HepG2 (cell line): ENCODE results near the gene FAM222B. TPM values are rescaled to one million over a fixed set of nuclear protein-coding genes. Genes with fewer than 3 reads are reported as not detected.

Experiments used
- AGO2 ChIP-seq: fragments of 200-400 bp; formaldehyde crosslinking; optimal IDR thresholded peaks from 2 replicates; pipeline ENCODE3; 2017; ENCODE audit warnings: mild to moderate bottlenecking, low read depth, low read length, moderate library complexity
- AKAP8 ChIP-seq: sonication (generic); formaldehyde crosslinking; IDR thresholded peaks from 2 replicates; pipeline ENCODE4 v1.5.1; 2020; ENCODE audit warnings: mild to moderate bottlenecking, missing genetic modification reagents
- CBX5 ChIP-seq: sonication (generic); formaldehyde crosslinking; IDR thresholded peaks from 2 replicates; pipeline ENCODE4 v1.4.0; 2020; ENCODE audit warnings: missing genetic modification reagents, borderline replicate concordance
- CENPT ChIP-seq: sonication (generic); formaldehyde crosslinking; IDR thresholded peaks from 2 replicates; pipeline ENCODE4 v1.8.0; 2022; ENCODE audit warnings: low read depth, mild to moderate bottlenecking, moderate library complexity, missing genetic modification reagents
- FOXK1 ChIP-seq: sonication (generic); formaldehyde crosslinking; IDR thresholded peaks from 2 replicates; pipeline ENCODE4 v1.4.0; 2020; ENCODE audit warnings: low read depth, missing genetic modification reagents, borderline replicate concordance
- JUN ChIP-seq: sonication (generic); formaldehyde crosslinking; IDR thresholded peaks from 2 replicates; pipeline ENCODE4 v1.4.0; 2020; ENCODE audit warnings: mild to moderate bottlenecking, missing genetic modification reagents
- JUND ChIP-seq: sonication (generic); formaldehyde crosslinking; IDR thresholded peaks from 2 replicates; pipeline ENCODE4 v1.8.0; 2022; ENCODE audit warnings: mild to moderate bottlenecking, missing genetic modification reagents
- KDM1A ChIP-seq: IDR thresholded peaks from 2 replicates; pipeline ENCODE4 v1.6.1; 2016; ENCODE audit warnings: missing compliant biosample characterization
- MYNN ChIP-seq: sonication (generic); formaldehyde crosslinking; IDR thresholded peaks from 2 replicates; pipeline ENCODE4 v1.4.0; 2020; ENCODE audit warnings: mild to moderate bottlenecking, low read depth, missing genetic modification reagents
- POLR2AphosphoS2 ChIP-seq: IDR thresholded peaks from 2 replicates; pipeline ENCODE4 v1.6.1; 2011; ENCODE audit warnings: low read depth, low read length, improper control_type of control experiment
- REL ChIP-seq: sonication (generic); formaldehyde crosslinking; conservative IDR thresholded peaks from 2 replicates; pipeline ENCODE4 v1.8.0; 2022; ENCODE audit warnings: mild to moderate bottlenecking, missing genetic modification reagents, moderate library complexity
- SIN3A ChIP-seq: IDR thresholded peaks from 2 replicates; pipeline ENCODE4 v1.6.1; 2011; ENCODE audit warnings: low read depth, mild to moderate bottlenecking, control low read depth, low read length, borderline replicate concordance
- SP140L ChIP-seq: sonication (generic); formaldehyde crosslinking; IDR thresholded peaks from 2 replicates; pipeline ENCODE4 v1.4.0; 2020; ENCODE audit warnings: missing genetic modification reagents, borderline replicate concordance
- SPEN ChIP-seq: sonication (generic); formaldehyde crosslinking; IDR thresholded peaks from 2 replicates; pipeline ENCODE4 v1.5.1; 2020; ENCODE audit warnings: low read depth, mild to moderate bottlenecking, missing genetic modification reagents
- TCF12 ChIP-seq, 2 experiments: fragments of 450-650 bp in 1 of 2; sonication (generic) in 1 of 2; formaldehyde crosslinking in 1 of 2; IDR thresholded peaks; 2 replicates each; pipeline versions ENCODE4 v1.6.1 to v1.8.0; 2017 to 2022; ENCODE audit warnings: antibody characterized with exemption in 1 of 2, mild to moderate bottlenecking in 1 of 2, missing genetic modification reagents in 1 of 2, moderate library complexity in 1 of 2
- TGIF2 ChIP-seq: IDR thresholded peaks from 2 replicates; pipeline ENCODE4 v1.6.1; 2016; ENCODE audit warnings: control low read depth, missing compliant biosample characterization
- ZNF160 ChIP-seq: sonication (generic); formaldehyde crosslinking; IDR thresholded peaks from 2 replicates; pipeline ENCODE4 v1.8.0; 2022; ENCODE audit warnings: mild to moderate bottlenecking, inconsistent platforms, missing genetic modification reagents
- ZNF337 ChIP-seq: sonication (generic); formaldehyde crosslinking; IDR thresholded peaks from 2 replicates; pipeline ENCODE4 v1.5.1; 2020; ENCODE audit warnings: missing genetic modification reagents, low read depth, mild to moderate bottlenecking, borderline replicate concordance
- ZNF354B ChIP-seq: sonication (generic); formaldehyde crosslinking; IDR thresholded peaks from 2 replicates; pipeline ENCODE4 v1.8.0; 2022; ENCODE audit warnings: mild to moderate bottlenecking, missing genetic modification reagents
- ZNF430 ChIP-seq: sonication (generic); formaldehyde crosslinking; IDR thresholded peaks from 2 replicates; pipeline ENCODE4 v1.9.0; 2021; ENCODE audit warnings: mild to moderate bottlenecking, missing genetic modification reagents
- ZNF446 ChIP-seq: sonication (generic); formaldehyde crosslinking; IDR thresholded peaks from 2 replicates; pipeline ENCODE4 v1.5.0; 2020; ENCODE audit warnings: mild to moderate bottlenecking, missing genetic modification reagents
- ZNF749 ChIP-seq: sonication (generic); formaldehyde crosslinking; IDR thresholded peaks from 2 replicates; pipeline ENCODE4 v1.8.0; 2022; ENCODE audit warnings: mild to moderate bottlenecking, missing genetic modification reagents, moderate library complexity, borderline replicate concordance
- ZNF781 ChIP-seq: sonication (generic); formaldehyde crosslinking; IDR thresholded peaks from 2 replicates; pipeline ENCODE4 v1.5.1; 2020; ENCODE audit warnings: borderline replicate concordance, mild to moderate bottlenecking, missing genetic modification reagents; ENCODE audit errors: not compliant biosample characterization
- ZNF816 ChIP-seq: sonication (generic); formaldehyde crosslinking; IDR thresholded peaks from 2 replicates; pipeline ENCODE4 v1.8.0; 2022; ENCODE audit warnings: missing genetic modification reagents, mild to moderate bottlenecking, borderline replicate concordance
- ZNF839 ChIP-seq: sonication (generic); formaldehyde crosslinking; IDR thresholded peaks from 2 replicates; pipeline ENCODE4 v1.4.0; 2020; ENCODE audit warnings: missing genetic modification reagents, mild to moderate bottlenecking, borderline replicate concordance
- polyA plus RNA-seq, 8 experiments: library from polyadenylated mRNA; depleted of rRNA in 3 of 8; stranded (reverse) in 7 of 8; unstranded in 1 of 8; fragments of >200 nt; fragmentation: Illumina TruSeq in 4 of 8; extraction: Trizol in 4 of 8; gene quantifications; 2 replicates each; pipeline versions ENCODE4 v1.2.1 to v1.2.3, GENCODE V29; 2011 to 2016; ENCODE audit warnings: low read depth in 4 of 8, missing spikeins in 1 of 8, mixed read lengths in 1 of 8; ENCODE audit not compliant: insufficient read depth in 1 of 8
- total RNA-seq, 5 experiments: library from RNA; depleted of rRNA; stranded (reverse); fragments of >200 nt; fragmentation: Illumina TruSeq; extraction: Trizol; gene quantifications; 2 replicates each; pipeline ENCODE4 v1.2.3, GENCODE V29; 2016; ENCODE audit warnings: low read depth in 1 of 5
- TF ChIP-seq, protein P1 (sequence below): IDR thresholded peaks from 2 replicates; pipeline ENCODE4 v1.6.1; 2016; ENCODE audit warnings: low read depth, control low read depth
- TF ChIP-seq, protein P2 (sequence below): sonication (generic); formaldehyde crosslinking; IDR thresholded peaks from 2 replicates; pipeline ENCODE4 v1.9.0; 2021; ENCODE audit warnings: missing genetic modification reagents, borderline replicate concordance

FAM222B gene
- total and polyA plus RNA-seq, 2 of the 13 experiments (the other 11 are each of a cell fraction or from before 2014, with no cell fraction given), result 3.5 to 7.3 TPM

DNA sequence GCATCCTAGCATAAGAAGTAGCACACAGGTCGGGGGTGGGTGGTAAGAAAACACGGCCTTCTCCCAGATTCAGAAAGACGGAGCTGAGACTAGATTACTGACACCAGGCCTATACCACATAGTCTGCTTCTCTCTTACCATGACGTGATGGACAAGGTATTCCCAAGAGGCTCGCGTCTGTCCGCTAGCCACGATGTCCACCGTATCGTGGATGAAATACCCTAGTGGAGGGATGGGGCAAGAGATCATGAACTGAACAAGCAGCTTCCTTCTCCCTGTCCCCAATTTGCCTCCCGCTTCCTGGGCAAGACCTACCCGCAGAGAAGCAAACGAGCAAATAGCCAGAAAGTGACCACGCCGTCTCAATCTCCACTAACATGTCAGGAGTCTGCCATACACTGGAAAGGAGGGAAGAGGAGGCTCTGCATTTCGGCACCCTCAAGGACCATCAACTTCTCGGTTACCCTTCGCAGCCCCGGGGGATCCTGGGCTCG is 117.4 kb downstream of the FAM222B start (continued):
- TF ChIP-seq SPEN (CRISPR knock-in tag), result no peak
- TF ChIP-seq SIN3A, result 0 out of 2 replicates have a peak, but pooled peaks have one; percentile 29
- 0 out of 2 replicates have a peak, but pooled peaks have one; percentile 22 for TF ChIP-seq MYNN (CRISPR knock-in tag)
- TF ChIP-seq, protein P1, sequence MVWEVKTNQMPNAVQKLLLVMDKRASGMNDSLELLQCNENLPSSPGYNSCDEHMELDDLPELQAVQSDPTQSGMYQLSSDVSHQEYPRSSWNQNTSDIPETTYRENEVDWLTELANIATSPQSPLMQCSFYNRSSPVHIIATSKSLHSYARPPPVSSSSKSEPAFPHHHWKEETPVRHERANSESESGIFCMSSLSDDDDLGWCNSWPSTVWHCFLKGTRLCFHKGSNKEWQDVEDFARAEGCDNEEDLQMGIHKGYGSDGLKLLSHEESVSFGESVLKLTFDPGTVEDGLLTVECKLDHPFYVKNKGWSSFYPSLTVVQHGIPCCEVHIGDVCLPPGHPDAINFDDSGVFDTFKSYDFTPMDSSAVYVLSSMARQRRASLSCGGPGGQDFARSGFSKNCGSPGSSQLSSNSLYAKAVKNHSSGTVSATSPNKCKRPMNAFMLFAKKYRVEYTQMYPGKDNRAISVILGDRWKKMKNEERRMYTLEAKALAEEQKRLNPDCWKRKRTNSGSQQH, result 0 out of 2 replicates have a peak, but pooled peaks have one; percentile 26
- 0 out of 2 replicates have a peak, but pooled peaks have one; percentile 21 for TF ChIP-seq REL (CRISPR knock-in tag)
- TF ChIP-seq TGIF2, result 0 out of 2 replicates have a peak, but pooled peaks have one; percentile 38
- no peak for TF ChIP-seq ZNF337
- TF ChIP-seq AGO2, result no peak
- TF ChIP-seq KDM1A (CRISPR knock-in tag), result no peak
- no peak for TF ChIP-seq ZNF839 (CRISPR knock-in tag)
- TF ChIP-seq FOXK1 (CRISPR knock-in tag), result peak; percentile 11; the same call in 1 of the 2 replicates
- TF ChIP-seq SP140L (CRISPR knock-in tag), result 0 out of 2 replicates have a peak, but pooled peaks have one; percentile 2
- TF ChIP-seq AKAP8, result 0 out of 2 replicates have a peak, but pooled peaks have one; percentile 51
- 0 out of 2 replicates have a peak, but pooled peaks have one; percentile 66 for TF ChIP-seq ZNF816 (CRISPR knock-in tag)
- no peak for TF ChIP-seq CENPT (CRISPR knock-in tag)
- TF ChIP-seq, protein P2, sequence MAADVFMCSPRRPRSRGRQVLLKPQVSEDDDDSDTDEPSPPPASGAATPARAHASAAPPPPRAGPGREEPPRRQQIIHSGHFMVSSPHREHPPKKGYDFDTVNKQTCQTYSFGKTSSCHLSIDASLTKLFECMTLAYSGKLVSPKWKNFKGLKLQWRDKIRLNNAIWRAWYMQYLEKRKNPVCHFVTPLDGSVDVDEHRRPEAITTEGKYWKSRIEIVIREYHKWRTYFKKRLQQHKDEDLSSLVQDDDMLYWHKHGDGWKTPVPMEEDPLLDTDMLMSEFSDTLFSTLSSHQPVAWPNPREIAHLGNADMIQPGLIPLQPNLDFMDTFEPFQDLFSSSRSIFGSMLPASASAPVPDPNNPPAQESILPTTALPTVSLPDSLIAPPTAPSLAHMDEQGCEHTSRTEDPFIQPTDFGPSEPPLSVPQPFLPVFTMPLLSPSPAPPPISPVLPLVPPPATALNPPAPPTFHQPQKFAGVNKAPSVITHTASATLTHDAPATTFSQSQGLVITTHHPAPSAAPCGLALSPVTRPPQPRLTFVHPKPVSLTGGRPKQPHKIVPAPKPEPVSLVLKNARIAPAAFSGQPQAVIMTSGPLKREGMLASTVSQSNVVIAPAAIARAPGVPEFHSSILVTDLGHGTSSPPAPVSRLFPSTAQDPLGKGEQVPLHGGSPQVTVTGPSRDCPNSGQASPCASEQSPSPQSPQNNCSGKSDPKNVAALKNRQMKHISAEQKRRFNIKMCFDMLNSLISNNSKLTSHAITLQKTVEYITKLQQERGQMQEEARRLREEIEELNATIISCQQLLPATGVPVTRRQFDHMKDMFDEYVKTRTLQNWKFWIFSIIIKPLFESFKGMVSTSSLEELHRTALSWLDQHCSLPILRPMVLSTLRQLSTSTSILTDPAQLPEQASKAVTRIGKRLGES (CRISPR knock-in tag), result 0 out of 2 replicates have a peak, but pooled peaks have one; percentile 9
- no peak for TF ChIP-seq TCF12 (IDR thresholded peaks at IDR 0.05)
- 0 out of 2 replicates have a peak, but pooled peaks have one; percentile 16 for TF ChIP-seq TCF12 (CRISPR knock-in tag; IDR thresholded peaks at IDR 0.05)
- TF ChIP-seq JUN (CRISPR knock-in tag), result no peak
- no peak for TF ChIP-seq ZNF446
- no peak; the same call in 1 of the 2 replicates for TF ChIP-seq ZNF160 (CRISPR knock-in tag)
- 0 out of 2 replicates have a peak, but pooled peaks have one; percentile 35 for TF ChIP-seq CBX5 (CRISPR knock-in tag)
- peak; percentile 39; the same call in 1 of the 2 replicates for TF ChIP-seq JUND
- TF ChIP-seq ZNF781 (CRISPR knock-in tag), result peak; percentile 53
- TF ChIP-seq ZNF354B (CRISPR knock-in tag), result no peak
- TF ChIP-seq ZNF430 (CRISPR knock-in tag), result peak; percentile 36; the same call in 1 of the 2 replicates
- peak; percentile 89 for TF ChIP-seq POLR2AphosphoS2
- 0 out of 2 replicates have a peak, but pooled peaks have one; percentile 12 for TF ChIP-seq ZNF749 (CRISPR knock-in tag)
